ENCODE measurements around the gene BRIP1. TPM values are rescaled to one million over a fixed set of nuclear protein-coding genes. Genes with fewer than 3 reads are reported as not detected.

BRIP1 gene
- total RNA-seq, 1 experiment from 2014 or later = 9.4 TPM

- CTCF ChIA-PET = no interaction called here
- peaks cover 9% of the 10 kb centered on the region for H3K9me3 ChIP-seq (ENCODE audit: control insufficient read depth, insufficient read depth, low read depth, low read length)
- H3K4me1 ChIP-seq (ENCODE audit: control insufficient read depth, insufficient read depth, low read length) = no peaks in the 10 kb centered on the region
- TF ChIP-seq POLR2AphosphoS5 (IDR thresholded peaks at IDR 0.05; ENCODE audit: low read depth, low read length) (no peak), CTCF (IDR thresholded peaks at IDR 0.05) (no peak)
- no peak overlapping the region for H3K4me3 ChIP-seq (ENCODE audit: low read depth in 2 of 2, low read length in 2 of 2)
- intact Hi-C loops (cut with micrococcal nuclease; ENCODE audit: unreplicated experiment) (no loop called here), in situ Hi-C loops (cut with HindIII; ENCODE audit: low pct_unique_long_range_greater_than_20kb, low sequenced_read_pairs) (no loop called here)
- BruUV-seq (replicated peaks) = no TSS peak
- POLR2A ChIA-PET = no interaction called here
- no peaks in the 10 kb centered on the region for H3K36me3 ChIP-seq (ENCODE audit: control insufficient read depth, insufficient read depth, low read length)
- ATAC-seq (no peak), DNase-seq (ENCODE audit: low read depth, low spot score) (no peak)
- no peak overlapping the region for H3K27ac ChIP-seq (ENCODE audit: low read length)
- no peaks in the 10 kb centered on the region for H3K27me3 ChIP-seq (ENCODE audit: control insufficient read depth, insufficient read depth, low read length)
Measured at GRCh38 chr17:61694095-61694494, 169.2 kb downstream of the BRIP1 start.

GRCh38 chr17:61689610-61690180 is 173.6 kb downstream of the BRIP1 start:
- H3K4me3 ChIP-seq (ENCODE audit: low read depth in 2 of 2, low read length in 2 of 2) = no peak overlapping the region
- no peaks in the 10 kb centered on the region for H3K36me3 ChIP-seq (ENCODE audit: control insufficient read depth, insufficient read depth, low read length)
- H3K27me3 ChIP-seq (ENCODE audit: control insufficient read depth, insufficient read depth, low read length) = no peaks in the 10 kb centered on the region
- H3K9me3 ChIP-seq (ENCODE audit: control insufficient read depth, insufficient read depth, low read depth, low read length) = no peaks in the 10 kb centered on the region
- H3K27ac ChIP-seq (ENCODE audit: low read length) = no peak overlapping the region
- intact Hi-C loops (cut with micrococcal nuclease; ENCODE audit: unreplicated experiment) (no loop called here), in situ Hi-C loops (cut with HindIII; ENCODE audit: low pct_unique_long_range_greater_than_20kb, low sequenced_read_pairs) (no loop called here)
- ChIA-PET POLR2A (no interaction called here), CTCF (no interaction called here)
- no TSS peak for BruUV-seq (replicated peaks)
- no peak for DNase-seq (ENCODE audit: low read depth, low spot score)
- TF ChIP-seq POLR2AphosphoS5 (IDR thresholded peaks at IDR 0.05; ENCODE audit: low read depth, low read length) (no peak), SIN3A (IDR thresholded peaks at IDR 0.05; ENCODE audit: borderline replicate concordance, insufficient read depth, low read depth, low read length) (no peak)
- no peak for ATAC-seq
- no peaks in the 10 kb centered on the region for H3K4me1 ChIP-seq (ENCODE audit: control insufficient read depth, insufficient read depth, low read length)

- Histone ChIP-seq H3K36me3 (ENCODE audit: control insufficient read depth, insufficient read depth, low read length) (no peaks in the 10 kb centered on the region), H3K27me3 (ENCODE audit: control insufficient read depth, insufficient read depth, low read length) (no peaks in the 10 kb centered on the region), H3K27ac (ENCODE audit: low read length) (no peak overlapping the region), H3K4me3 (ENCODE audit: low read depth in 2 of 2, low read length in 2 of 2) (no peak overlapping the region), H3K4me1 (ENCODE audit: control insufficient read depth, insufficient read depth, low read length) (no peaks in the 10 kb centered on the region), H3K9me3 (ENCODE audit: control insufficient read depth, insufficient read depth, low read depth, low read length) (no peaks in the 10 kb centered on the region)
- CTCF ChIA-PET = no interaction called here
- DNase-seq (ENCODE audit: low read depth, low spot score) (no peak), ATAC-seq (no peak)
- in situ Hi-C loops (cut with HindIII; ENCODE audit: low pct_unique_long_range_greater_than_20kb, low sequenced_read_pairs) = no loop called here
- intact Hi-C loops (cut with micrococcal nuclease; ENCODE audit: unreplicated experiment) = no loop called here
- POLR2A ChIA-PET = no interaction called here
- no TSS peak for BruUV-seq (replicated peaks)
- no peak for TF ChIP-seq SIN3A (IDR thresholded peaks at IDR 0.05; ENCODE audit: borderline replicate concordance, insufficient read depth, low read depth, low read length)
- no peak for TF ChIP-seq REST (IDR thresholded peaks at IDR 0.05; ENCODE audit: insufficient read depth in 1 of 2, low read depth in 2 of 2, low read length in 1 of 2)
- TF ChIP-seq CTCF (IDR thresholded peaks at IDR 0.05) = no peak
- TF ChIP-seq TCF7L2 (IDR thresholded peaks at IDR 0.05; ENCODE audit: low read depth, low read length) = no peak
- no peak for TF ChIP-seq POLR2AphosphoS5 (IDR thresholded peaks at IDR 0.05; ENCODE audit: low read depth, low read length)
Measured at GRCh38 chr17:61687769-61688168, 175.6 kb downstream of the BRIP1 start.
